GM21717 (cell line): Measurements from ENCODE around the gene USF2.

Experiments used
- ATAC-seq: cut with Tn5 transposase; IDR thresholded peaks from one replicate; pipeline ENCODE4 v1.9.1; 2021; ENCODE audit warnings: mild to moderate bottlenecking, moderate library complexity; ENCODE audit not compliant: unreplicated experiment

USF2 gene

GRCh38 chr19:35314031-35314430 is 45.3 kb downstream of the USF2 start:
- ATAC-seq = no peak

DNA sequence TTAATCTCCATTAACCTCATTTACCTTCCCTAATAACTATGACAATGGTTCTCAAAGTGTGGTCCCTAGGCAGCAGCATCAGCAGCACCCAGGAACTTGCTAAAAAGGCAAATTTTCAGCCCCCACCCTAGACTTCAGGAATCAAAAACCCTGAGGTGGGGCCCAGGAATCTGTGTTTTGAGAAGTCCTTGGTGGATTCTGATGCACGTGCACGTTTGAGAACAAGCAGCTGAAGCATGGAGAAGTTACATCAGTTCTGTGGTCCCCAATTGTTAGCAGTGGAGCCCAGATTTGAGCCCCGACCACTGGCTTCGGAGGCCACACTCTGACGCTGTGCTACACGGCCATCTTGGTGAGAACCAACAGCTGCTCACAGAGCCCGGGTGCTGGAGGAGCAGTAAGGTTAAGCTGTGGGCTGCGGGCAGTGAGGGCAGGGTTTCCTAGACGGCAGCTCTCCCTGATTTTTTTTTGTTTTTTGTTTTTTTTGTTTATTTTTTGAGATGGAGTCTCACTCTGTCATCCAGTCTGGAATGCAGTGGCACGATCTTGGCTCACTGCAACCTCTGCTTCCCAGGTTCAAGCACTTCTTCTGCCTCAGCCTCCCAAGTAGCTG is 46.2 kb downstream of the USF2 start:
- no peak for ATAC-seq

- no peak for ATAC-seq
These were observed 47.1 kb downstream of the USF2 start for GRCh38 chr19:35315883-35316282.

DNA sequence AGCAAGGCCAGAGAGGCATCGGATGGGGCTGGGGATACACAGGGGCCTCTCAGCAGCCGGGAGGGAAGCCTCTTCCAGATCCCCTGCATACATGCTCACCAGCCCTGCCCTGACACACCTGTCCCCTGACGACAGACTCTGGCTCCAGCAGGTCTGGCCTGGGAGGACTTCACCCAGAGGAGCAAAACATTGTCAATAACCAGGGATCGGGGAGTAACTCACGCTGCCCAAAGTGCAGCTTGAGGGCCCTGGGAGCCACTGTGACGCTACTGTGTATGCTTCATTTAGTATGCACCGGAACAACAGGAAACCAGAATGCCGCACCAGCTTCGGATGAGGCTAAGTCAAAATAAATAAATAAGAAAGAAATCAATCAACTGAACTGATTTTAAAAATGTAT is 47.8 kb downstream of the USF2 start:
- no peak for ATAC-seq

DNA sequence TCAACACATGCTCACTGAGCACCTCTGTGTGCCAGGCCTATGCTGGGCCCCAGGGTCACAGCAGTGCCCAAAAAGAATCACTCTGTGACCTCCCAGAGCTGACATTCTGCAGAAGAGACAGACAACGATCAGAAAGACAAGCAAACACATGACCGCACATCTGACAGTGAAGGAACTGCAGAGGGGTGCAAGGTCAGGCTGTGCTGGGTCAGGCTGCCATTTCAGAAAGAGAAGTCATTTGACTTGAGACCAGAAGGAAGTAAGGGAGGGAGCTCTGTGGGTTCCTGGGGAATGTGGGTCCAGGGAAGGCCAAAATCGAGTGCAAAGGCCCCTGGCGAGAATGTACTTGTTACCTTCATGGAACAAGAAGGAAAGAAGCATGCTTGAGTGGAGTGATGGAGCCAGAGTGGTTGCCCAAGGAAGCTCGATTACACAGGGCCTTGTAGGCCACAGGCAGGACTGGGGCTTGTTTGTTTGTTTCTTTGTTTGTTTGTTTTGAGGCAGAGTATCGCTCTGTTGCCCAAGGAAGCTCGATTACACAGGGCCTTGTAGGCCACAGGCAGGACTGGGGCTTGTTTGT is 48.8 kb downstream of the USF2 start:
- no peak for ATAC-seq

GRCh38 chr19:35318679-35319448 is 50.1 kb downstream of the USF2 start:
- ATAC-seq = no peak

DNA sequence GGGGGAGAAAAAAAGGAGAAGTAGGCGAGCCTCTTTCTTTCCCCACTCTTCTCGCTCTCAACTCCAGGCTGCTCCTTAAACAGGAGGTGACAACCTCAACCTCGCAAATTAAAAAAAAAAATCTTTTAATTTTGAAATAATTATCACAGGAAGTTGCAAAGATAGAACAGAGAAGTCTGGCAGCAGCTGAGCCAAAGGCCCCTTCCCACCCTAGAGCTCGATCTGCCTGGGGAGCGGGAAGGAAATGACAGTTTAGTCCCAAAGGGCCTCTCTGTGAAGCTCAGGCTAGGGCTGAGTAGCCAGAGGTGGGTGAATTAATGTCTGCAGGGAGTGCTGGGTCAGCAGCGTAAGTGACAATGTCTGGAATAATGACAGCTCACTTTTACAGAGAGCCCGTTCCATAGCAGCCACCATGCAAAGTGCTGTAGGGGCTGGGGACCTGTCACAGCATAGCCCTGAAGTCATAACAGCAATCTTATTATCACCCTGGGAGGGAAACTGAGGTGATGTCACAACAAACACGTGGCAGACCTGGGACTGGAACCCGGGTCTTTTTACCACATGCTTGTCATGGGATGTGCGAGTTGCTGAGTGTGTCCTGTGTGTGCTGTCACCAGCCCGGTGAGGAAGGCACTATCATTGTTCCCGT is 51.4 kb downstream of the USF2 start:
- no peak for ATAC-seq

DNA sequence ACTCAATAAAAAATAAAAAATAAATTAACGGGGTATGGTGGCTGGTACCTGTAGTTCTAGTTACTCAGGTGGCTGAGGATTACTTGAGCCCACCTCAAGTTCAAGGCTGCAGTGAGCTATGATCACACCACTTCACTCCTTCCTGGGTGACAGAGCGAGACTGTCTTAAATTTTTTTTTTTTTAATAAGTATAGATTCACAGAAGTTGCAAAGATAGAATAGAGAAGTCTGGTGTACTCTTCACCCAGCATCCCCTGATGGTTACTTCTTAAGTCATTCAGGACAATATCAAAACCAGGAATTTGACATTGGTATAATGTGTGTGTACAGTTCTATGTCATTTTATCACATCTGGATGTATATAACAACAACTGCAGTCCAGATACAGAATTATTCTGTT is 52.5 kb downstream of the USF2 start:
- ATAC-seq = no peak

- no peak for ATAC-seq
These were observed 53.3 kb downstream of the USF2 start for GRCh38 chr19:35322014-35322413.

GRCh38 chr19:35327642-35328041 is 58.9 kb downstream of the USF2 start:
- no peak for ATAC-seq

DNA sequence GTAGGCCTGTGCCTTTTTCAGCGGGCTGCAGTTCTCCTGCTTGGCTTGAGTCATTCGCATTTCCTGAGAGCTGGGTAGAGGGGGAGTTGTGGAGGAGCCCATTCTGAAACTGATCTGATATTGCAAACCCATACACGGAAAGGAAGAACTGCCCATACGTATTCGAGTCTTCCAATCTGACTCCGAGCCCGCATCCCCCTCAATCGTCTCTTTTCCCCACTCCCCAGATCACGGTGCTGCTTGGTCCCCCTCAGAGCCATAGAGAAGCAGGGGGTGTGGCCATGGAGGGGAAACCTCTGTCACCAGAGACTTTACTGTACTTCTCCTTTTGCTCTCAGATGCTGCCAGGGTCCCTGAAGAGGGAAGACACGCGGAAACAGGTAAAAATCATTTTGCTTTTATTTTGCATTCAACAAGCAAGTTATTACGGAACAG is 60.1 kb downstream of the USF2 start, which contains the start of gene CD22:
Gene CD22 (plus strand): TSS at position 337 of the 435 bp plus-strand sequence. CDS start 2,854 bp downstream, outside the sequence.
- no peak for ATAC-seq

GRCh38 chr19:35329323-35329722 is 60.6 kb downstream of the USF2 start:
- no peak for ATAC-seq
